HG03045 (cell line): ENCODE results near the gene NVL.

ENCODE experiments used
- ATAC-seq: cut with Tn5 transposase; IDR thresholded peaks from one replicate; pipeline ENCODE4 v1.9.1; 2021; ENCODE audit warnings: mild to moderate bottlenecking, moderate library complexity; ENCODE audit not compliant: unreplicated experiment

NVL gene

GRCh38 chr1:224201383-224201782 lies 128.6 kb downstream of the NVL start:
- ATAC-seq: no peak

GRCh38 chr1:224199679-224200078 lies 130.3 kb downstream of the NVL start:
- ATAC-seq: no peak

DNA sequence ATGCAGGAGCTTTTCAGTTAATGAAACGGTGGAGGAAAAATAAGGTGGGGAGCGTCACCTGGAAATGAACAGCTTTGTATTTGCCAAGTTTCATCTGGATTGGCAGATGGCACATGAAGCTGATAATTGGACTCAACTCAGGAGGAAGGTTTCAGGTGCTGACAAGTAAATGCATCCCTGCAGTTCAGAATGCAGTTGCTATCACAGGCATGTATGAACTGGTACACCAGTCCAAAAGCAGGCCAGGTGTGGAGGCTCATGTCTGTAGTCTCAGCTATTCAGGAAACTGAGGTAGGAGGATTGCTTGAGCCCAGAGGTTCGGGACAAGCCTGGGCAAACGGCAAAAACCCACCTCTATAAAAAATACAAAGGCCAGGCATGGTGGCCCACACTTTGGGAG lies 131.4 kb downstream of the NVL start:
- ATAC-seq: no peak

DNA sequence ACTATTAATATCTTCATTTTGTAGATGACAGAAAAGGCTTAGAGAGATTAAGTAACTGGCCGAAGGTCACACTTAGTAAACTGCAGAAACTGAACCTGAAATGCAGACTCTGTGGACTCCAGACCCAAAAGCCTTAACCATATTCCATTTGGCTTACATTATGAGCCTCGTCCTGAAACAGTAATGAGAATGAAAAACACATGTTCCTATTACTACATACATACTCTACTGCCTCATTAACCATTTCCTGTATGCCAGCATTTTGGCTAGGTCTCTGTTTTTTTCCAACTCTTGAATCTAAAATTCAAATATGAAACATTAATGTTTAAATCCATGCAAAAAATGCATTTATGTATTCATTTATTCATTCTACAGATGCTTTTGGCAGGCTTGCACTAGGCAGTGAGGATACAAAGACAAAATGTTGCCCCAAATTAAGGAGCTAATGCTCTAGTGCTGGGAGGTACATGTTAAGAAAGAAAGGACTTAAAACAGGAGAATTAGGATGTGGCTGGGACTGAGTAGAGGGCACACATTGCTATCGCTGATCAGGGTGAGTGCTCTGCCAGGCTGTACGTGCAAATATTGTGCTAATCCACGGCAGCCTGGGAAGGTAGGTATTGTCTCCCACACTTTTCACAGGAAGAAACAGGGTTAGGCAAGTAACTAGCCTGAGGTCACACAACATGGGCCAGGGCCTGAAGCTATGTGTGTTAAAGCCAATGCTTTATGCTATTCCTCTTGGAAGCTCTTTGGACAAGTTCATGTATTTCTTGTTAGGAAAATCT lies 133.0 kb downstream of the NVL start:
- ATAC-seq: no peak

DNA sequence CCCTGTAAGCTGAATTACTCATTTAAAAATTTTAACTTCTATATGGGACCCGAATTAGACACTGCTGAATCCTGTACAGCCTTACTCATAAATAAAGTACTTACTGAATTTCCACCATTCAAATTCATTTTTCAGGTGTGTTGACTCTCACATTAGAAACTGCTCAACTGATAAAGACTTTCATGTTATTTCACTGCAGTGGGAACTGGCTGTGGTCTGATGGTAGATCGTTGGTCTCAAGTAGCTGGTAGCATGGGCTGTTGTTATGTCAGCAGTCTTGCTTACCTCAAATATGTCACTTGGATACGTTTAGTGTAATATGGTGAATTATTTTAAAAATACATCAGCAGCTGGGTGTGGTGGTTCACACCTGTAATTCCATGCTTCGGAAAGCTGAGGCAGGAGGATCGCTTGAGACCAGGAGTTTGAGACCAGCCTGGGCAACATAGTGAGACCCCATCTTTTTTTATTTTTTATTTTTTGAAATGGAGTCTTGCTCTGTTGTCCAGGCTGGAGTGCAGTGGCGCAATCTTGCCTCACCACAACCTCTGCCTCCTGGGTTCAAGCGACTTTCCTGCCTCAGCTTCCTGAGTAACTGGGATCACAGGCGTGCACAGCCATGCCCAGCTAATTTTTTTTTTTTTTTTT lies 136.5 kb downstream of the NVL start:
- no peak for ATAC-seq

- no peak for ATAC-seq
These were observed 137.7 kb downstream of the NVL start for GRCh38 chr1:224192082-224192788.

DNA sequence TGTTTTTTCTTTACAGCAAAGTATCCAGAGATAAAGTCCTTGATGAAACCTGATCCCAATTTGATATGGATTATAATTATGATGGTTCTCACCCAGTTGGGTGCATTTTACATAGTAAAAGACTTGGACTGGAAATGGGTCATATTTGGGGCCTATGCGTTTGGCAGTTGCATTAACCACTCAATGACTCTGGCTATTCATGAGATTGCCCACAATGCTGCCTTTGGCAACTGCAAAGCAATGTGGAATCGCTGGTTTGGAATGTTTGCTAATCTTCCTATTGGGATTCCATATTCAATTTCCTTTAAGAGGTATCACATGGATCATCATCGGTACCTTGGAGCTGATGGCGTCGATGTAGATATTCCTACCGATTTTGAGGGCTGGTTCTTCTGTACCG lies 140.4 kb downstream of the NVL start:
- no peak for ATAC-seq

DNA sequence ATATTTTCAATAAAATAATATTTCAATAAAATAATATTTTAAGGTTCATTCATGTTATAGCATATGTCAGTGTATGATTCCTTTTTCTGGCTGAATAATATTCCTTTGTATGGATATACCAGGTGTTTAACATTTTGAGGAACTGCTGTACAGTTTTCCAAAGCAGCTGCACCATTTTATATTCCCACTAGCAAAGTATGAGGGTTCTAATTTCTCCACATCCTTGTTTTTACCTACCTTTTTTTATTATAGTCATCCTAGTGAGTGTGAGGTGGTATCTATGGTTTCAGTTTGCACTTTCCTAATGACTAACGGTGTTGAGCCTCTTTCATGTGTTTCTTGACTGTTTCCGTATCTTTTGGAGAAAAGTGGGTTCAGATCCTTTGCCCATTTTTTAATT lies 141.7 kb downstream of the NVL start:
- no peak for ATAC-seq

- no peak for ATAC-seq
These were observed 144.8 kb downstream of the NVL start for GRCh38 chr1:224185208-224185607.

- peak; percentile 58 for ATAC-seq
These were observed 146.2 kb downstream of the NVL start for GRCh38 chr1:224183591-224184312.

- peak; percentile 76 for ATAC-seq
These were observed 146.9 kb downstream of the NVL start, which contains the start of gene DEGS1 for GRCh38 chr1:224182866-224183590. DEGS1 (plus strand) TSS chr1:224183240; CDS start chr1:224183337, 97 bp downstream.

- peak; percentile 25 for ATAC-seq
These were observed 147.7 kb downstream of the NVL start for GRCh38 chr1:224182057-224182865.

DNA sequence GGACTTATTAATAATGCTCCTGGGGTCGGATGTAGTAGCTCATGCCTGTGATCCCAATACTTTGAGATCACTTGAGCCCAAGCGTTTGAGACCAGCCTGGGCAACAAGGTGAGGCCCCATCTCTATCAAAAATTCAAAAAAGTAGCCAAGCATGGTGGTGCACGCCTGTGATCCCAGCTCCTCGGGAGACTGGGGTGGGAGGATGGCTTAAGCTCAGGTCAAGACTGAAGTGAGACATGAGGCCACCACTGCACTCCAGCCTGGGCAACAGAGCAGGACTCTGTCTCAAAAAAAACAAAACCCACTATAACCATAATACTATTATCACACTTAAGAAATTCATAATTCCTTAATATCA lies 148.5 kb downstream of the NVL start:
- no peak for ATAC-seq

GRCh38 chr1:224180783-224181452 lies 149.1 kb downstream of the NVL start:
- no peak for ATAC-seq

- no peak for ATAC-seq
These were observed 151.1 kb downstream of the NVL start for GRCh38 chr1:224178894-224179293.

- no peak for ATAC-seq
These were observed 152.5 kb downstream of the NVL start for GRCh38 chr1:224177356-224177999.
